Measurements from ENCODE around the gene NSMCE4A. TPM values are rescaled to one million over a fixed set of nuclear protein-coding genes. Genes with fewer than 3 reads are reported as not detected.

NSMCE4A gene
- total RNA-seq, 1 experiment from 2014 or later: 64.4 TPM

DNA sequence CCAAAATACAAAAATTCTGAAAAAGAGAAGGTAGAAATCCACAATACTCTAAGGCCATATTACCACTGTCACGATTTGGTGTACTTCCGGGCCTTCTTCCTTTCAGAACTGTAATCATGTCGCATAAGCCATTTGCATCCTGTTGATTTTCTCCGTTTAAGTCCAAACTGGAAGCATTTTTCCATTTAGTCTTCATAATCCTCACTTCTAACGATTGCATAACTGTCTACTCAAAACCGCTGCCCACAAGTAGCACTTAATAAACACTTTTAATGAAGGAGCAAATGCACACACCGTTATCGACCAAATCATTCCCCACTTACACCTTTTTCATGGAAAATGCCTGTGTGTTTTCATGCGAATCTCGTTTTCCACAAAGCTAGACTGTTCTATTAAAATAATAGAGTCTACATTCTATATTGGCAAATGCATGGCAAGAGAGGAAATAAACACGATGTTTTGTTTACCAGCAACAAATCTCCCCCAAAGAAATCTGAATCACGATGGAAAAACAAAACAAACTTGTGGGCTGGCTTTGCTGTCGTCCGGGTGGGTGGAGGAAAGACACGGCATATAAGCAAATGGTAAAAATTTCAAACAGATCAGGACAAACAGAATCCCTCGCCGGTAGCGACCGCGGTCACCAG lies 48.2 kb downstream of the NSMCE4A start (continued):
- TF ChIP-seq, protein P1, sequence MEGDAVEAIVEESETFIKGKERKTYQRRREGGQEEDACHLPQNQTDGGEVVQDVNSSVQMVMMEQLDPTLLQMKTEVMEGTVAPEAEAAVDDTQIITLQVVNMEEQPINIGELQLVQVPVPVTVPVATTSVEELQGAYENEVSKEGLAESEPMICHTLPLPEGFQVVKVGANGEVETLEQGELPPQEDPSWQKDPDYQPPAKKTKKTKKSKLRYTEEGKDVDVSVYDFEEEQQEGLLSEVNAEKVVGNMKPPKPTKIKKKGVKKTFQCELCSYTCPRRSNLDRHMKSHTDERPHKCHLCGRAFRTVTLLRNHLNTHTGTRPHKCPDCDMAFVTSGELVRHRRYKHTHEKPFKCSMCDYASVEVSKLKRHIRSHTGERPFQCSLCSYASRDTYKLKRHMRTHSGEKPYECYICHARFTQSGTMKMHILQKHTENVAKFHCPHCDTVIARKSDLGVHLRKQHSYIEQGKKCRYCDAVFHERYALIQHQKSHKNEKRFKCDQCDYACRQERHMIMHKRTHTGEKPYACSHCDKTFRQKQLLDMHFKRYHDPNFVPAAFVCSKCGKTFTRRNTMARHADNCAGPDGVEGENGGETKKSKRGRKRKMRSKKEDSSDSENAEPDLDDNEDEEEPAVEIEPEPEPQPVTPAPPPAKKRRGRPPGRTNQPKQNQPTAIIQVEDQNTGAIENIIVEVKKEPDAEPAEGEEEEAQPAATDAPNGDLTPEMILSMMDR (IDR thresholded peaks at IDR 0.05): no peak
- TF ChIP-seq, protein P2, sequence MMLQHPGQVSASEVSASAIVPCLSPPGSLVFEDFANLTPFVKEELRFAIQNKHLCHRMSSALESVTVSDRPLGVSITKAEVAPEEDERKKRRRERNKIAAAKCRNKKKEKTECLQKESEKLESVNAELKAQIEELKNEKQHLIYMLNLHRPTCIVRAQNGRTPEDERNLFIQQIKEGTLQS (CRISPR knock-in tag; conservative IDR thresholded peaks at IDR 0.05): no peak
- TF ChIP-seq TEAD1 (CRISPR knock-in tag; IDR thresholded peaks at IDR 0.05): no peak

DNA sequence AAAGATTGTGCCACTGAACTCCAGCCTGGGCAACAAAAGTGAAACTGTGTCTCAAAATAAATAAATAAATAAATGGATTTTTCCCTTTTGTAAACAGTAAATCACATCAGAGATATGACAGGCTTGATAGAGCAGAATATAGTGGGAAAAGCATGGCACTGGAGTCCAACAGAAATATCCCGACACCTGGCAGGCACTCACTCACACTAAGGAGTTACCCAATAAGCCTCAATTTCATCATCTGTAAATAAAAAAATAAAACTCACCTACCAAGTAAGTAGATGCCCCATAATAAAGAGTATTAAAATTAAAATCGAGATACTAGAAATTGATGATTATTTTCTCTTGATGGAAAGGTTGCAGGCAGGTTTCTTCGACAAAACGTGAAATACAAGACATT lies 48.9 kb downstream of the NSMCE4A start:
- peaks cover 8% of the 10 kb centered on the region for H3K36me3 Mint-ChIP-seq
- peaks cover 19% of the 10 kb centered on the region for H3K4me1 Mint-ChIP-seq
- H3K9me3 Mint-ChIP-seq: no peaks in the 10 kb centered on the region
- H3K27me3 Mint-ChIP-seq (ENCODE audit: low read depth): no peaks in the 10 kb centered on the region; the same call in 1 of the 2 replicates
- ATAC-seq (no peak), DNase-seq (ENCODE audit: low spot score) (no peak)
- TF ChIP-seq, protein P3, sequence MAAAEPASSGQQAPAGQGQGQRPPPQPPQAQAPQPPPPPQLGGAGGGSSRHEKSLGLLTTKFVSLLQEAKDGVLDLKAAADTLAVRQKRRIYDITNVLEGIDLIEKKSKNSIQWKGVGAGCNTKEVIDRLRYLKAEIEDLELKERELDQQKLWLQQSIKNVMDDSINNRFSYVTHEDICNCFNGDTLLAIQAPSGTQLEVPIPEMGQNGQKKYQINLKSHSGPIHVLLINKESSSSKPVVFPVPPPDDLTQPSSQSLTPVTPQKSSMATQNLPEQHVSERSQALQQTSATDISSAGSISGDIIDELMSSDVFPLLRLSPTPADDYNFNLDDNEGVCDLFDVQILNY (CRISPR knock-in tag; IDR thresholded peaks at IDR 0.05): no peak
- TF ChIP-seq ATF1 (CRISPR knock-in tag; IDR thresholded peaks at IDR 0.05) (no peak), JUN (CRISPR knock-in tag; IDR thresholded peaks at IDR 0.05) (no peak), ZNF263 (CRISPR knock-in tag; IDR thresholded peaks at IDR 0.05; ENCODE audit: low read depth) (no peak)
- TF ChIP-seq, protein P4, sequence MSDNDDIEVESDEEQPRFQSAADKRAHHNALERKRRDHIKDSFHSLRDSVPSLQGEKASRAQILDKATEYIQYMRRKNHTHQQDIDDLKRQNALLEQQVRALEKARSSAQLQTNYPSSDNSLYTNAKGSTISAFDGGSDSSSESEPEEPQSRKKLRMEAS (CRISPR knock-in tag; IDR thresholded peaks at IDR 0.05): no peak
- TF ChIP-seq, protein P5, sequence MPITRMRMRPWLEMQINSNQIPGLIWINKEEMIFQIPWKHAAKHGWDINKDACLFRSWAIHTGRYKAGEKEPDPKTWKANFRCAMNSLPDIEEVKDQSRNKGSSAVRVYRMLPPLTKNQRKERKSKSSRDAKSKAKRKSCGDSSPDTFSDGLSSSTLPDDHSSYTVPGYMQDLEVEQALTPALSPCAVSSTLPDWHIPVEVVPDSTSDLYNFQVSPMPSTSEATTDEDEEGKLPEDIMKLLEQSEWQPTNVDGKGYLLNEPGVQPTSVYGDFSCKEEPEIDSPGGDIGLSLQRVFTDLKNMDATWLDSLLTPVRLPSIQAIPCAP (CRISPR knock-in tag; IDR thresholded peaks at IDR 0.05): no peak
- peak overlapping the region; percentile 87 for H3K4me3 Mint-ChIP-seq
- POLR2A ChIA-PET: no interaction called here
- CTCF ChIA-PET: no interaction called here
- no peak overlapping the region for H3K27ac Mint-ChIP-seq

DNA sequence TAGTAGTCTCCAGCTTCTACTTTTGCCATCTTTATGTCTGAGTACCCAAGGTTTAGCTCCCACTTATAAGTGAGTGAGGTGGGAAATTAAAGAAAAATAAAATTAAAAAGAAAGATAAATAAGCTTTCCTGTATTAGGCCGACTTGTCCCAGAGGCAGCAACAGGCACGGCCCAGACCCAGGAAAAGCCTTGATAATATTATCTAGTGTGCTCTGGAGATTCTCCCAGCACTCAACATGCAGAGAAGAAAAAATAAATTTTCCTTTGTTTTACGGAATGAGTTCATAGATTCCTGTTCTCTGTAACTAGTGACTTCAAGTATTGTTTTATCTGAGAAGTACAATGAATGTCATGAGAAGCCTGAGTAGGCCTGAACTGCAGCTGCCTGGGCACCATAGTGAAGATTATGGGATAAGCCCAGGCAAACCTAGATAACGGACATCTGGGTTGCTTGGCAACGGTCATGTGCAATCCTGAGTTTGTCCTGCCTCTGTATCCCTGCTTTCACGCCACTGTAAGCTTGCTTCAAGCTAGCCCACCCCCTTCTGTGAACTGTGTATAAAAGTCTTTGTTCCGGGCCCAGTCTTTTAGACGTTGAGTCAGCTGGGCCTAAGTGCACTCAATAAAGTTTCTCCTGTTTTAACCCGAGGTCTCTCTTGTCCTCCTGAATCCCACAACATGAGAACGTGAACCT lies 53.6 kb downstream of the NSMCE4A start:
- no peak for DNase-seq (ENCODE audit: low spot score)
- Mint-ChIP-seq H3K36me3 (peaks cover 33% of the 10 kb centered on the region), H3K4me1 (peaks cover 12% of the 10 kb centered on the region), H3K27ac (no peak overlapping the region), H3K9me3 (peaks cover 8% of the 10 kb centered on the region), H3K27me3 (ENCODE audit: low read depth) (no peaks in the 10 kb centered on the region), H3K4me3 (no peak overlapping the region)
- ATAC-seq: no peak
- CTCF ChIA-PET: no interaction called here
- POLR2A ChIA-PET: interaction anchor here (0.7 kb wide), 2 partner anchors 43 to 195 kb away, joined by 5 to 6 read pairs; no protein-coding TSS in a partner anchor
- TF ChIP-seq, protein P6, sequence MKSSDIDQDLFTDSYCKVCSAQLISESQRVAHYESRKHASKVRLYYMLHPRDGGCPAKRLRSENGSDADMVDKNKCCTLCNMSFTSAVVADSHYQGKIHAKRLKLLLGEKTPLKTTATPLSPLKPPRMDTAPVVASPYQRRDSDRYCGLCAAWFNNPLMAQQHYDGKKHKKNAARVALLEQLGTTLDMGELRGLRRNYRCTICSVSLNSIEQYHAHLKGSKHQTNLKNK (CRISPR knock-in tag; IDR thresholded peaks at IDR 0.05): no peak
- TF ChIP-seq, protein P7, sequence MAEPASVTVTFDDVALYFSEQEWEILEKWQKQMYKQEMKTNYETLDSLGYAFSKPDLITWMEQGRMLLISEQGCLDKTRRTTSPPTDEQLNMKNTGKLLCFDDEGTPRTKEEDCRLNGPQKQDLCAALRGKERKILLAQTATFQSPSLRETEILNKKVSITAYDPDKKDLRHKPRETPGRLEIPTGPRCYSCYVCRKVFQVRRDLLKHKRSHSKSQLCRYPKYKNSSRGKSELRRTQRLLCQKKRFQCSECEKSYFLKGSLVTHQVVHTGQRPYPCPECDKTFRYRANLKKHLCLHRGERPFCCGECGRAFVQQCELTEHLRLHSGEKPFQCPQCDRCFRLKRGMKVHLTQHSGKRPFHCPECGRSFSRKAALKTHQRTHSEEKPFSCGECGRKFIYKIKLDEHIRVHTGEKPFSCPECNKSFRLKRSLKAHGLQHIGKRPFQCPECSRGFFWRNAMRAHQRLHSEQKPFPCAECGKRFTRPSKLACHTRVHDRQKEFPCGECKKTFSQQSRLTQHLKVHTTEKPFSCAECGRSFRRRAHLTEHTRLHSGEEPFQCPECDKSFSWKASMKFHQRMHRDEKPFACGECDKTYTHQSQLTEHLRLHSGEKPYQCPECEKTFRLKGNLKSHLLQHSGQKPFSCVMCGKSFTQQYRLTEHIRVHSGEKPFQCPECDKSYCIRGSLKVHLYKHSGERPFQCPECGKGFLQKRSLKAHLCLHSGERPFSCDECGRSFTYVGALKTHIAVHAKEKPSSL (CRISPR knock-in tag; conservative IDR thresholded peaks at IDR 0.05): no peak
- TF ChIP-seq HMGA2 (CRISPR knock-in tag; IDR thresholded peaks at IDR 0.05) (no peak), GTF2I (CRISPR knock-in tag; conservative IDR thresholded peaks at IDR 0.05) (no peak), MXD4 (CRISPR knock-in tag; IDR thresholded peaks at IDR 0.05; ENCODE audit: borderline replicate concordance) (no peak), RELA (CRISPR knock-in tag; IDR thresholded peaks at IDR 0.05; ENCODE audit: borderline replicate concordance) (no peak), ZNF317 (CRISPR knock-in tag; IDR thresholded peaks at IDR 0.05; ENCODE audit: borderline replicate concordance, low read depth) (no peak)
- TF ChIP-seq, protein P8, sequence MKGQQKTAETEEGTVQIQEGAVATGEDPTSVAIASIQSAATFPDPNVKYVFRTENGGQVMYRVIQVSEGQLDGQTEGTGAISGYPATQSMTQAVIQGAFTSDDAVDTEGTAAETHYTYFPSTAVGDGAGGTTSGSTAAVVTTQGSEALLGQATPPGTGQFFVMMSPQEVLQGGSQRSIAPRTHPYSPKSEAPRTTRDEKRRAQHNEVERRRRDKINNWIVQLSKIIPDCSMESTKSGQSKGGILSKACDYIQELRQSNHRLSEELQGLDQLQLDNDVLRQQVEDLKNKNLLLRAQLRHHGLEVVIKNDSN (CRISPR knock-in tag; IDR thresholded peaks at IDR 0.05): no peak
- TF ChIP-seq, protein P5 (CRISPR knock-in tag; IDR thresholded peaks at IDR 0.05): no peak
- TF ChIP-seq, protein P3 (CRISPR knock-in tag; IDR thresholded peaks at IDR 0.05): no peak
- TF ChIP-seq, protein P9, sequence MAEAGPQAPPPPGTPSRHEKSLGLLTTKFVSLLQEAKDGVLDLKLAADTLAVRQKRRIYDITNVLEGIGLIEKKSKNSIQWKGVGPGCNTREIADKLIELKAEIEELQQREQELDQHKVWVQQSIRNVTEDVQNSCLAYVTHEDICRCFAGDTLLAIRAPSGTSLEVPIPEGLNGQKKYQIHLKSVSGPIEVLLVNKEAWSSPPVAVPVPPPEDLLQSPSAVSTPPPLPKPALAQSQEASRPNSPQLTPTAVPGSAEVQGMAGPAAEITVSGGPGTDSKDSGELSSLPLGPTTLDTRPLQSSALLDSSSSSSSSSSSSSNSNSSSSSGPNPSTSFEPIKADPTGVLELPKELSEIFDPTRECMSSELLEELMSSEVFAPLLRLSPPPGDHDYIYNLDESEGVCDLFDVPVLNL (CRISPR knock-in tag; IDR thresholded peaks at IDR 0.05; ENCODE audit: borderline replicate concordance, low read depth): no peak
